HG03045 (cell line): Measurements from ENCODE around the gene ITFG1.
"Not testable (repeated sequence)": the region's sequence is repeated elsewhere in the genome, so short reads cannot be mapped to it uniquely, and the experiment has no call there.

Source experiments
- ATAC-seq: cut with Tn5 transposase; IDR thresholded peaks from one replicate; pipeline ENCODE4 v1.9.1; 2021; ENCODE audit warnings: mild to moderate bottlenecking, moderate library complexity; ENCODE audit not compliant: unreplicated experiment

The ITFG1 gene

GRCh38 chr16:47342055-47342454 is 118.8 kb downstream of the ITFG1 start:
- ATAC-seq: no peak

GRCh38 chr16:47330562-47330961 is 130.3 kb downstream of the ITFG1 start:
- ATAC-seq: not testable (repeated sequence)

DNA sequence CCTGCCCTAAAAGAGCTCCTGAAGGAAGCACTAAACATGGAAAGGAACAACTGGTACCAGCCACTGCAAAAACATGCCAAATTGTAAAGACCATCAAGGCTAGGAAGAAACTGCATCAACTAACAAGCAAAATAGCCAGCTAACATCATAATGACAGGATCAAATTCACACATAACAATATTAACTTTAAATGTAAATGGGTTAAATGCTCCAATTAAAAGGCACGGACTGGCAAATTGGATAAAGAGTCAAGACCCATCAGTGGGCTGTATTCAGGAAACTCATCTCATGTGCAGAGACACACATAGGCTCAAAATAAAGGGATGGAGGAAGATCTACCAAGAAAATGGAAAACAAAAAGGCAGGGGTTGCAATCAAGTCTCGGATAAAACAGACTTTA is 136.6 kb downstream of the ITFG1 start:
- not testable (repeated sequence) for ATAC-seq

GRCh38 chr16:47323241-47323640 is 137.6 kb downstream of the ITFG1 start:
- ATAC-seq: no peak

DNA sequence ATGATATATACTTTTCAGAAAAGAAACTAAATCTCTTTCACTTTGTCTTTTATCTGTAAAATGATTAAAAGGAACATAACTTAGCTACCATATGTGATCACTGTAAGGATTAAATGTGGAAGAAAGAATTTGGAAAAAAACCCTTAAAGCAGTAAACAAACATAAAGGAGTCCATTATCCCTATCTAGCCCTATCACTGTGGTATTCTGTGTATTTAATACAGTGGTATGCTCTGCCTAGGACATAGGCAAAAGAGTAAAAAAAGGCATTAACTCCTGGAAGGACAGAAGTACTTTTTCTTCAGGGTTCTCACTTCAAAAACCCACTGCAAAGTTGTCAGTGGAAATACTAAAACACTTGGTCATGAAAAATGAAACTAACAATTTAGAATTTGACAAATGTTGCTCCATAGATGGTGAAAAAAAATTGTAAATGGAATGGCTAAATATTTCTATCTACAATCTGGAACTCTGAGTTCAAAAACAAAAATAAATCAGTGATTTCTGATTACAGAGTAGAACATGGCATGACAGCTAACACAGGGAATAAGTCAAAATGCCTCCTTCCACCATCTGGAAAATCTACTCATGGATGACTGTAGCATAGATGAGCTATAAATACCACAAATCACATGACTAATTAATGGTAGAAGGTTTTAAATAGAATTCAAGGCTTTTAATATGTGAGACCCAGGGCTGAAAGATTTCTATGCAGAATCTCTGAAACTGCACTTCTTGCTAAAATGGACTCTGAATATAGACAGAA is 140.1 kb downstream of the ITFG1 start:
- no peak for ATAC-seq

GRCh38 chr16:47317465-47318240 is 143.2 kb downstream of the ITFG1 start:
- no peak for ATAC-seq

GRCh38 chr16:47316442-47317015 is 144.3 kb downstream of the ITFG1 start:
- no peak for ATAC-seq

- ATAC-seq: no peak
Observed at GRCh38 chr16:47311738-47312505, 148.9 kb downstream of the ITFG1 start.

DNA sequence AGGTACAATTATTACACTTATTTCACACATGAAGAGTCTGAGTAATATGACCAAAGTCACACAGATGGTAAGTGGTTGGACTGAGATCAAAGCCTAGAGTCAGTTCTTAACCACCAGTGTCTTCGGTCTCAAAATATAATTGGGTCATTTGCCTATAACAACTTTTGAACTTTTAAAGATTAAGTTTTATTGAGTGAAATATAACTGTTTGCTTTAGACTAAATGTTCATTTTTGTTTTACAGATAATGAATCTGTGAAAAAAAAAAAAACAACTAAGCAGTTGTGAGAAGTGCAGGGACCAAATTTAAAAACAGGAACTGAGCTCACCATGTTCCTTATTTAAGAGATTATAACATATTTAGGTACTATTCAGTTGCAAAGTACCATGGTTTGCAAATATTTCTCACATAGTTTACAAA is 150.1 kb downstream of the ITFG1 start:
- peak; percentile 55 for ATAC-seq

DNA sequence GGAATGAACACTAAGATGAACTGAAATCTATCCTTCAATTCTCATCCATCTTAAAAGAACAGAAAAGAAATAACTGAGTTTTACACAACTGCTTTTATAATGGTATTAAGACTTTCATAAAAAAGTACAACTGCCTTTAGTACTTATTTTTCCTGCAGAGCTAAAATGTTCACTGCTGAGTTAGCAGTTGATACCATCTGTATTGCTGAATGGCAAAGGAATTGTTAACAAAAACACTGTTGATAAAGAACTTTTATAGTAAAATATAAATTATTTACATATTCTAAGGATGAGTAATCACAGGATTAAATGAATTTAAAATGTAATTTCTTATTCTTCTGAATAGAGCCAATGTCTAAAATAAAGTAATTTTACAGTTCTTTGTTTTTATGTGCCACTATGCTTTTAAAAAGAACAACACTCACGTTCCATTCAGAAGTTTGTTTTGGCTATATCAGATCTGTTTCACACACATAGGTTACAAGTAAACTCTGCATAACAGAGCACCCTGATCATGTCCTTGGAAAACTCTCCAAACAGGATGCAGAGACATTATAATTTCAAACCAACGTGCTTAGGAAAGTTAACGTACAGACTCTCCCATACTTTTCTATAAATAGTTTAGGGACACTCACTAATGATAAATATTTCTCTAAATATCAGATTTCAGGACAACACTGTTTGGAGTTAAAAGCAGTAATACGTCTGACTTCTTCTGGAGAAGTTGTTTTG is 151.1 kb downstream of the ITFG1 start:
- ATAC-seq: no peak

DNA sequence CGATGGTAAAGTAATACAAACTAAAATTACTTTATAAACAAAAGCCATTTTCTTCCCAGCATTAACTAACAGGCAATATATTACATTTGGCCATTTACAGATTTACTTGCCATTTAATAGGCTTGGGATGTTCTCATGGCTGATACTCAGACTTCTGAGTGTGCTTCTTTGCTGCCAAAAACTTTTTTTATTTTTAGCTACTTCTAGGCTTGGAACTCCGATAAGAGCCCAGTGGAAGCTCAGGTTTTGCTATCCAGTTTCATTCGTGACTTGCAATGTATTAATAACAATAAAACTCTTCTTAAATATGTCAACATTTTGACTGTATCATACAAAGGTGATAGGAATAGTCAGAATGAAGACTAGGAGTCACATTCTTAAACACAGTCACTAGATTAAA is 152.3 kb downstream of the ITFG1 start:
- ATAC-seq: no peak

DNA sequence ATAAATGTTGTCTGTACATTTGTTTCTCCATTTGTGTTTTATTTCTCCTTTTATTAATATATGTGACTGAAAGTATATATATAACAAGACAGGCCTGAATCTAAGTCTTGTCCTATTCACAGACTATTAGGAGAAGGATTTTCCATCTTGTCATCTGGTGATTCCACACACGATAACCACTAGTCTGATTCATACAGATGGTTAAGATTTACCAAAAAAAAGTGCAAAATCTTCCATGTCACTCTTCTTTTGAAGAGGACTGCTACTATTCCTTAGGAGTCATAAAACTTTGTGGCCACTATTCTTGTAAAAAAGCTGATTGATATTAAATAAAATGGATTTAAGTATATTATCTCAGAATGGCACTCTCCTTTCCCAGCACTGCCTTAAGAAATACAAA is 156.3 kb downstream of the ITFG1 start:
- no peak for ATAC-seq

- ATAC-seq: no peak
Observed at GRCh38 chr16:47299587-47299986, 161.3 kb downstream of the ITFG1 start.

GRCh38 chr16:47284999-47285398 is 175.9 kb downstream of the ITFG1 start:
- no peak for ATAC-seq

- no peak for ATAC-seq
Observed at GRCh38 chr16:47278306-47278970, 182.4 kb downstream of the ITFG1 start.

- ATAC-seq: no peak
Observed at GRCh38 chr16:47276522-47276921, 184.3 kb downstream of the ITFG1 start.

GRCh38 chr16:47262938-47263337 is 197.9 kb downstream of the ITFG1 start:
- ATAC-seq: no peak

DNA sequence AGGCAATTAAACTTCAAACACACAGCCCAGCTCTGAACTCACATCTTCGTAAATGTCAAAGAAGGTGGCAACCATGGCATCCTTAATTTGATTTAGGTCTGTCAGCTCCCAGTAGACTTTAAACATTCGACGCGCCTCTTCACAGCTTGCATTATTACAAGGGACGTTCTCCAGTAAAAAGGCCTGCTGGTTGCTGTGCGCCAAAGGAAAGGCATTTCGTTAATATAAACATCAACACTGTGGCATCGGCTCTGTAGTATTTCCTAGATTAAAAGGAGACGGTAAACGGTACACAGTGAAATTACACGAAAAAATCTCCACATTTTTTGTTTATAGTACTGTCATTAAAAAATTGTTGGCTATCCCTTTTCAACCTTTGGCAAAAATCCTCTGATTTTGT is 200.4 kb downstream of the ITFG1 start:
- ATAC-seq: no peak

DNA sequence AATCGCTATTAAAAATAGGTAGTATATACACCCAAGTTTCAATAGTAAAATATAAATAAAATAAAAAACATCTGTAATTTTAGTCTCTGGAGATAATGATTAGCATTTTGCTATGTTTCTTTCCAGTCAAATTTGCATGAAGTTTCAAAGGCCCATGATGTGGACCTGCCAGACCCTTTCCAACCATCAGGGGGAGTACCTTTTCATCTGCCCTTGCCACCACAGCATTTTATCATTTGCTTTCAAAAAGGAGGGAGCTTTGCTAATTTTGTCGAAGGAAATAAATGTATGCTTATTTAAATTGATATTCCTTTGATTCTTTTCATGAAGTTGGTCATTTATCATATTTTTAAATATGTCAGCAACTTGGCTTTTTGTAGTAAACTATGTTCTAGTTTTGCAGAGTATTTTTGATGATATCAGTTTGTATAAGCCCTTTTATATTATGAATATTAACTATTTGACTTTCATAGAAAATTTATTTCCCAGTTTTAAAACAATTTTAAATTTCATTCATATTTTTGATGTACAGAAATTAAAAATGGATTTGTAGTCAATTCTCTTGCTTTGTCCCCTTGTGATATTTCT is 201.9 kb downstream of the ITFG1 start:
- no peak for ATAC-seq

DNA sequence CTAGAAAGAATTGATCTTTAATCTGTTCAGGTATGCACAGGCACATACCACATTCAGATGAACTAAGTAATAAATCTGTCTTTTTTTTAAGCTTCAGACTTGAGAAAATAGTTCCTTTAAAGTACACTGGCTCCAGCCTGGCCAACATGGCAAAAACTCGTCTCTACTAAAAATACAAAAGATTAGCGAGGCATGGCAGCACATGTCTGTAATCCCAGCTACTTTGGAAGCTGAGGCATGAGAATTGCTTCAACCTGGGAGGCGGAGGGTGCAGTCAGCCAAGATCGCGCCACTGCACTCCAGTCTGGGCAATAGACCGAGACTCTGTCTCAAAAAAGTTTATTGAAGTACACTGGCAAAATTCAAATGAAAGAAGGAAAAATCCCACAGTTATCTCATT is 206.1 kb downstream of the ITFG1 start:
- ATAC-seq: no peak
